Activated CD8-positive, alpha-beta T cell treated with anti-CD3 and anti-CD28 coated beads for 36 hours (primary cell): Measurements from ENCODE around the gene FRMD4A. TPM values are rescaled to one million over a fixed set of nuclear protein-coding genes. Genes with fewer than 3 reads are reported as not detected.
"Not testable (repeated sequence)": the region's sequence is repeated elsewhere in the genome, so short reads cannot be mapped to it uniquely, and the experiment has no call there.

ENCODE experiments used
- ATAC-seq: fragments of 200-7000 bp; cut with Tn5 transposase; one replicate; pipeline ENCODE4 v1.10.0; 2021; ENCODE audit warnings: mild to moderate bottlenecking, moderate library complexity
- CTCF ChIA-PET: fragments of 350-600 bp; sonication (Branson Sonifier 250); formaldehyde crosslinking; loops from one replicate; lab custom pipeline; 2021; ENCODE audit warnings: antibody characterized with exemption; lab: Charles Lee
- POLR2A ChIA-PET: fragments of 350-600 bp; sonication (Branson Sonifier 250); formaldehyde crosslinking; loops from one replicate; lab custom pipeline; 2021; ENCODE audit warnings: antibody characterized with exemption; lab: Charles Lee
- DNase-seq: peaks from one replicate; pipeline ENCODE4 v3.0.0-alpha.2; 2020
- H3K27ac Mint-ChIP-seq: one replicate; pipeline ENCODE4 v1.8.0; 2021; ENCODE audit warnings: mild to moderate bottlenecking, mixed read lengths
- H3K27me3 Mint-ChIP-seq: one replicate; pipeline ENCODE4 v1.8.0; 2021; ENCODE audit warnings: mixed read lengths
- H3K36me3 Mint-ChIP-seq: one replicate; pipeline ENCODE4 v1.8.0; 2021; ENCODE audit warnings: low read depth, mixed read lengths
- H3K4me1 Mint-ChIP-seq: one replicate; pipeline ENCODE4 v1.8.0; 2021; ENCODE audit warnings: low read depth, mixed read lengths
- H3K4me3 Mint-ChIP-seq: one replicate; pipeline ENCODE4 v1.8.0; 2021; ENCODE audit warnings: mild to moderate bottlenecking, moderate library complexity, mixed read lengths
- H3K9me3 Mint-ChIP-seq: one replicate; pipeline ENCODE4 v1.8.0; 2021; ENCODE audit warnings: mixed read lengths
- CTCF ChIP-seq: fragments of 200-600 bp; IDR thresholded peaks from one replicate; pipeline ENCODE4 v1.8.0; 2022; ENCODE audit warnings: antibody characterized with exemption, mild to moderate bottlenecking
- intact Hi-C: fragments of 100-400 bp; cut with micrococcal nuclease; formaldehyde crosslinking; loops from one replicate; pipeline ENCODE4 v1.10.0; 2022
- total RNA-seq, 2 experiments: library from RNA; stranded (reverse); gene quantifications; one replicate each; pipeline ENCODE4 v1.2.3, GENCODE V29; 2021

Gene FRMD4A
- total RNA-seq, 2 experiments from 2014 or later = 2.1 to 2.8 TPM

- H3K4me3 Mint-ChIP-seq = no peak overlapping the region
- no peaks in the 10 kb centered on the region for H3K9me3 Mint-ChIP-seq
- no peaks in the 10 kb centered on the region for H3K36me3 Mint-ChIP-seq
- ATAC-seq (no peak), DNase-seq (no peak)
- peaks cover 4% of the 10 kb centered on the region for H3K4me1 Mint-ChIP-seq
- intact Hi-C loops = no loop called here
- H3K27me3 Mint-ChIP-seq = peaks cover 2% of the 10 kb centered on the region
- TF ChIP-seq CTCF = no peak
- H3K27ac Mint-ChIP-seq = no peak overlapping the region
- ChIA-PET POLR2A (no interaction called here), CTCF (no interaction called here)
Measured at GRCh38 chr10:13921941-13922340, 408.8 kb downstream of the FRMD4A start.

DNA sequence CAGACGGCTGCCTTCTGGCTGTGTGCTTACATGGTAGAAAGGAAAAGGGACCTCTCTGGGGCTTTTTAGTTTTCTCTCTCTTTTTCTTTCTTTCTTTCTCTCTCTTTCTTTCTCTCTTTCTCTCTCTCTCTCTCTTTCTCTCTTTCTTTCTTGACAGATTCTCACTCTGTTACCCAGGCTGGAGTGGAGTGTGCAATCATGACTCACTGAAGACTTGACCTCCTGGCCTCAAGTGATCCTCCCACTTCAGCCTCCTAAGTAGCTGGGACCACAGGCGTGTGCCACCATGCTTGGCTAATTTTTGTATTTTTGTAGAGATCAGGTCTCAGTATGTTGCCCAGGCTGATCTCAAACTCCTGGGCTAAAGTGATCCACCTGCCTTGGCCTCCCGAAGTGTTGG, 409.6 kb downstream of the FRMD4A start:
- H3K4me3 Mint-ChIP-seq, H3K27ac Mint-ChIP-seq, H3K36me3 Mint-ChIP-seq, H3K4me1 Mint-ChIP-seq, POLR2A ChIA-PET, H3K27me3 Mint-ChIP-seq, intact Hi-C loops, CTCF ChIA-PET, ATAC-seq, DNase-seq, H3K9me3 Mint-ChIP-seq: not testable (repeated sequence)

GRCh38 chr10:13920465-13920864, 410.3 kb downstream of the FRMD4A start:
- DNase-seq = no peak
- ChIA-PET POLR2A (no interaction called here), CTCF (no interaction called here)
- Mint-ChIP-seq H3K9me3 (no peaks in the 10 kb centered on the region), H3K4me1 (no peaks in the 10 kb centered on the region), H3K4me3 (no peak overlapping the region), H3K36me3 (no peaks in the 10 kb centered on the region), H3K27ac (no peak overlapping the region), H3K27me3 (no peaks in the 10 kb centered on the region)
- no peak for TF ChIP-seq CTCF
- intact Hi-C loops = no loop called here
- no peak for ATAC-seq

- TF ChIP-seq CTCF = no peak
- no peak overlapping the region for H3K4me3 Mint-ChIP-seq
- H3K4me1 Mint-ChIP-seq = no peaks in the 10 kb centered on the region
- H3K27me3 Mint-ChIP-seq = no peaks in the 10 kb centered on the region
- intact Hi-C loops = no loop called here
- ATAC-seq (no peak), DNase-seq (no peak)
- H3K27ac Mint-ChIP-seq = no peak overlapping the region
- no peaks in the 10 kb centered on the region for H3K9me3 Mint-ChIP-seq
- POLR2A ChIA-PET = no interaction called here
- CTCF ChIA-PET = no interaction called here
- H3K36me3 Mint-ChIP-seq = no peaks in the 10 kb centered on the region
Measured at GRCh38 chr10:13920031-13920430, 410.7 kb downstream of the FRMD4A start.

- no peaks in the 10 kb centered on the region for H3K27me3 Mint-ChIP-seq
Measured at GRCh38 chr10:13917791-13918190, 412.9 kb downstream of the FRMD4A start.

More at GRCh38 chr10:13917791-13918190, 412.9 kb downstream of the FRMD4A start:
- DNase-seq (no peak), ATAC-seq (no peak)
- H3K4me3 Mint-ChIP-seq = no peak overlapping the region
- no peaks in the 10 kb centered on the region for H3K9me3 Mint-ChIP-seq
- no peaks in the 10 kb centered on the region for H3K4me1 Mint-ChIP-seq
- CTCF ChIA-PET = no interaction called here
- intact Hi-C loops = no loop called here
- no peak overlapping the region for H3K27ac Mint-ChIP-seq
- H3K36me3 Mint-ChIP-seq = no peaks in the 10 kb centered on the region
- POLR2A ChIA-PET = interaction anchor here (0.9 kb wide), 1 partner anchor 278 kb away, joined by 3 read pairs; no protein-coding TSS in a partner anchor
- TF ChIP-seq CTCF = no peak
